Measurements from ENCODE around the gene FASTKD3. TPM values are rescaled to one million over a fixed set of nuclear protein-coding genes. Genes with fewer than 3 reads are reported as not detected.
"Not testable (repeated sequence)": the region's sequence is repeated elsewhere in the genome, so short reads cannot be mapped to it uniquely, and the experiment has no call there.

Gene FASTKD3, protein sequence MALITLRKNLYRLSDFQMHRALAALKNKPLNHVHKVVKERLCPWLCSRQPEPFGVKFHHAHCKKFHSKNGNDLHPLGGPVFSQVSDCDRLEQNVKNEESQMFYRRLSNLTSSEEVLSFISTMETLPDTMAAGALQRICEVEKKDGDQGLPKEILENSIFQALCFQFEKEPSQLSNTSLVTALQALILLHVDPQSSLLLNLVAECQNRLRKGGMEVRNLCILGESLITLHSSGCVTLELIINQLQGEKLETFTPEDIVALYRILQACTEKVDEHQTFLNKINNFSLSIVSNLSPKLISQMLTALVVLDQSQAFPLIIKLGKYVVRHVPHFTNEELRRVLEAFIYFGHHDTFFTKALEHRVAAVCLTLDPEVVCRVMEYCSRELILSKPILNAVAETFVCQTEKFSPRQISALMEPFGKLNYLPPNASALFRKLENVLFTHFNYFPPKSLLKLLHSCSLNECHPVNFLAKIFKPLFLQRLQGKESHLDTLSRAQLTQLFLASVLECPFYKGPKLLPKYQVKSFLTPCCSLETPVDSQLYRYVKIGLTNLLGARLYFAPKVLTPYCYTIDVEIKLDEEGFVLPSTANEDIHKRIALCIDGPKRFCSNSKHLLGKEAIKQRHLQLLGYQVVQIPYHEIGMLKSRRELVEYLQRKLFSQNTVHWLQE
- total RNA-seq: 10 to 100 TPM in 7 of 8 experiments, 1 to 10 TPM in 1; 9.4 to 20.4 (median 12.5) TPM

DNA sequence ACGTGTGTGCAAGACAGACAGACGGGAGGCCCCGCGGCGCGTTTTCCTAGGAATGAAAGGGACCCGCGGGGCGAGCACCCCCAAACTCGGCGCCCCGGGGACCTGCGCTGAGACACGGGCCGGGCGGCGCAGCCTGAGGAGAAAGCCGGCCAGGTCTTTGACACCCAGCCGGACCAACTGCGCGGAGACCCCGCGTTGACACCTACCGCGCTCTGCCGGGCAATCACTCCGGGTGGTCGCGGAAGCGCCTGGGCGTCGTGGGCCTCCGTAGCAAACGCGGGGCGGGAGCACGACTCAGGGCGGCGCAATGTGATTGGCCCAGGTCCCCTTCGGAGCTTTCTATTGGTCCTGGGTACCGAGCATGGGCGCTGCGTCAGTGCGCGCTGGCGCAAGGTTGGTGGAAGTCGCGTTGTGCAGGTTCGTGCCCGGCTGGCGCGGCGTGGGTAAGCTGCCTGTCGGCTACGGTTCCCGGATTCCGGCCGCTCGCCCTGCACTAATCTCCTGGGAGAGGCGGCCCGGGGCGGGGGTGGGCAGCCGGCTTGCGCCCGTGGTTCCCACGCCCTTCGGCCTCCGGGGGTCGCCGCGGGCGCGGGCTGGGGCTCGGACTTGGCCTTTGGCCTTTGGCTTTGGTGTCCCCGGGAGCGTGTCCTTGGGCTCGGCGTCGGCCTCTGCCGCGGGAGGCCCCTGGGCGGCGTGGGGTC is at the start of gene FASTKD3, which contains the start of gene MTRR:
Gene FASTKD3 (minus strand): TSS at position 259 of the 701 bp plus-strand sequence. CDS start 948 bp downstream, outside the sequence.
Gene MTRR (plus strand): TSS at position 376 of the 701 bp plus-strand sequence. CDS start 1,647 bp downstream, outside the sequence.
- peak; percentile 93 to 100 (median 99) for ATAC-seq (replicated peaks in 6 of 8)
- Histone ChIP-seq H3K4me1 (replicated peaks in 1 of 2) (peaks cover 11 to 19% of the 10 kb centered on the region in 2 donors), H3K27ac (peak within 1 kb of the TSS; percentile 55 to 71), H3K4me3 (peak within 1 kb of the TSS; percentile 84 to 100 (median 96))
- in situ Hi-C loops (cut with MboI; ENCODE audit: low pct_unique_long_range_greater_than_20kb in 2 of 9, low sequenced_read_pairs in 9 of 9, unreplicated experiment in 9 of 9): loop anchor here in 2 of 9 experiments (25.0 kb wide), 2 partner anchors 607 to 1082 kb away; no protein-coding TSS in a partner anchor
- 0 to 3% (median 0%) methylated on average over 1 to 23 of the region's 83 CpGs; no CpG with 5 or more reads in 4 of the 10 experiments for WGBS, 10 experiments

DNA sequence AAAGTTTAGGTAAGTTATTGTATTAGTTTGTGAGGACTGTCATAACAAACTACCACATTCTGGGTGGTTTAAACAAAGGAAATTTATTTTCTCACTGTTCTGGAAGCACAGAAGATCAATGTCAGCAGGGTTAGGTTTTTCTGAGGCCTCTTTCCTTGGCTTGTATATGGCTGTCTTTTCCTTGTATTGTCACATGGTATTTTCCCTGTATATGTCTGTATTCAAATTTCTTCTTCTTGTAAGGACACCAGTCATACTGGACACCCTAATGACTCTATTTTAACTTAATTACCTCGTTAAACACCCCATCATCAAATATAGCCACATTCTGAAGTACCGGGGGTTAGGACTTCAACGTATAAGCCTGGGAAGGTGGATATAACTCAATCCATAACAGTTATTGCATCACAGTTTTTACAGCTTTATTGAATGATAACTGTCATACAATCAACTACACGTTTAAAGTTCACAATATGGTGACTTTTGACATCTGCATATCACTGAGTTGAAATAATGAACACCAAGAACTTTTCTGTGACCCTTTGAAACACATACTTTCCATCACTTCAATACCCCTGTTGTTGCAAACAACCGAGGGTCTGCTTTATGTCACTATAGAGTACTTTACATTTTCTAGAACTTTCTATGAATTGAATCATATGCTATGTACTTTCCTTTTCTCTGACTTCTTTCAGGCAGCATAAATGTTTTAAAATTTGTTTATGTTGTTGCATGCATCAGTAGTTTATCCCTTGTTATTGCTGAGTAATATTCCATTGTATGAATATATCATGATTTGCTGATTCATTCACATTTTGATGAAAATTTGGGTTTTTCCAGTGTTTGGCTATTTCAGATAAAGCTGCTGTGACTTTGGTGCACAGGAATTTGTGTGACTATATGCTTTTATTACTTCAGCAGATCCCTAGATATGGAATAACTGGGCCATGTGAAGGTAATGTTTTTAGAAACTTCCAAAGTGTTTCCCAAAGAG is 48.6 kb upstream of the FASTKD3 start:
- WGBS, 10 experiments: 6 to 100% (median 66%) methylated on average over 1 to 5 of the region's 5 CpGs

DNA sequence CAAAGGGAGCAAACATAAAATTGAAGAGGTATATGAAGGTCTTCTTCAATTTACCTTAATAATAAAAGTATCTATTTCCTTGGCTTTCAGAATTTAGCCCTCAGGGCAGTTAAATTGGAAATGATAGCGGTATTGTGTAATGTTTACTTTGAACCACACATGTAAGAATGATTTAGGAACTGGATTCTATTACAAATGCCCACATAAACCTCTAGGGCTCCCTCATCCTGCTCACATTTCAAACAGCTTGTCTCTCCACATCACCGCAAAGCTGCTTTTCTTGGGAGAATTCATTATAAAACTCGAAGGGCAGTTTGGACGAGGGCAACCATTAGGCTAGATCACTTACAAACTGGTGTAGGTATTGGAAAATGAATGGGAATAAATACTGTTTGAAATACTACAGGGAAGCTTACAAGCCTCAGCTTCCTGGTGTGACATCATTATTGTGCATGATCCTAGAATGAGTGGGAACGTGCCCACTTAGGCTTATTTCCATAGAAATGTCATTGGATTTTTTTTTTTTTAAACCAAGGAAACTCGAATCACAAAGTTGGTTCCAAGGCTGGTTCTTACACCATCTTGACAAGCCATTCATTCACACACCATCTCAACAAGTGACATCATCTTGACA is 47.5 kb upstream of the FASTKD3 start:
- no peak overlapping the region for H3K27ac ChIP-seq
- no peak for ATAC-seq (replicated peaks in 6 of 8)
- WGBS, 10 experiments: 0 to 94% (median 73%) methylated on average over 2 to 6 of the region's 6 CpGs; no CpG with 5 or more reads in 1 of the 10 experiments
- no peaks in the 10 kb centered on the region for H3K4me1 ChIP-seq (replicated peaks in 1 of 2)
- no peak overlapping the region for H3K4me3 ChIP-seq
- in situ Hi-C loops (cut with MboI; ENCODE audit: low pct_unique_long_range_greater_than_20kb in 2 of 9, low sequenced_read_pairs in 9 of 9, unreplicated experiment in 9 of 9): loop anchor here in 2 of 9 experiments (25.0 kb wide), 2 partner anchors 1296 to 1621 kb away; partner anchors contain the start of gene SEMA5A (in 1 of the 2)

More for the DNA sequence above, 48.6 kb upstream of the FASTKD3 start:
- H3K4me1 ChIP-seq (replicated peaks in 1 of 2): no peaks in the 10 kb centered on the region
- ATAC-seq (replicated peaks in 6 of 8): no peak
- no peak overlapping the region for H3K4me3 ChIP-seq
- in situ Hi-C loops (cut with MboI; ENCODE audit: low pct_unique_long_range_greater_than_20kb in 2 of 9, low sequenced_read_pairs in 9 of 9, unreplicated experiment in 9 of 9): loop anchor here in 2 of 9 experiments (25.0 kb wide), 2 partner anchors 1295 to 1620 kb away; partner anchors contain the start of gene SEMA5A (in 1 of the 2)
- no peak overlapping the region for H3K27ac ChIP-seq

DNA sequence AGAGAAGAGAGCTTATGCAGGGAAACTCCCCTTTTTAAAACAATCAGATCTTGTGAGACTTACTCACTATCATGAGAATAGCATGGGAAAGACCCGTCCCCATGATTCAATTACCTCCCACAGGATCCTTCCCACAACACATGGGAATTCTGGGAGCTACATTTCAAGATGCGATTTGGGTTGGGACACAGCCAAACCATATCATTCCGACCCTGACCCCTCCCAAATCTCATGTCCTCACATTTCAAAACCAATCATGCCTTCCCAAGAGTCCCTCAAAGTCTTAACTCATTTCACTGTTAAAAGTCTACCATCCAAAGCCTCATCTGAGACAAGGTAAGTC is 42.6 kb upstream of the FASTKD3 start:
- in situ Hi-C loops (cut with MboI; ENCODE audit: low pct_unique_long_range_greater_than_20kb in 2 of 9, low sequenced_read_pairs in 9 of 9, unreplicated experiment in 9 of 9): loop anchor here in 2 of 9 experiments (25.0 kb wide), 2 partner anchors 1301 to 1626 kb away; partner anchors contain the start of gene SEMA5A (in 1 of the 2)
- WGBS, 10 experiments: 66 to 100% (median 90%) methylated on average over 1 to 3 of the region's 3 CpGs; no CpG with 5 or more reads in 3 of the 10 experiments

DNA sequence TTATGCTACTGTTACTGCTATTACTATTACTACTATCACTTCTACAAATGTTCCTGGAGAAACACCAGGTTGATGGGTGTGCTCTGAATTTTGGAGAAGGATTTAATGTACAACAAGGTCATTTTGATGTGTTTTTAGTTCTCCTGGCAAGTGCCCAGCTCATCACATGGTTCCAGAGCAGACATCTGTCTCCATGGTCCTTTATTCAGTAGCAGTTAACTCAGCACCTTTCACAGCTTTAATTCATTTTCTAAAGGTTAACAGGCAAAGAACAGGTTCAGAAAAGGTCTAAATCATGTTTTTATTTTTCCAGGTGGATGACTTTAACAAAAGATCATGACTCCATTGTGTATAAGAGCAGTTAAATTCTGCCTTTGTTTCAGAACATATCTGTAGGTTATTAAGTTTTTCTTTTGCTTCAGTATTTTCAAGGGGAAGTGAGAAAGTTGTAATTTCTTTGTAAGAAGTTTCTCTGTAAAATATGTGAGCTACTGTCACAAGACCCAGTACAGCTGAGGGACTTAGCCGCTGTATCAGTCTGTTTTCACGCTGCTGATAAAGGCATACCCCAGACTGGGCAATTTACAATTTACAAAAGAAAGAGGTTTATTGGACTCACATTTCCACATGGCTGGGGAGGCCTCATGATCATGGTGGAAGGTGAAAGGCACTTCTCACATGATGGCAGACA is 42.1 kb upstream of the FASTKD3 start:
- WGBS, 10 experiments: 17 to 100% (median 93%) methylated on average over 1 to 2 of the region's 2 CpGs; no CpG with 5 or more reads in 2 of the 10 experiments
- Histone ChIP-seq H3K27ac (no peak overlapping the region), H3K4me3 (no peak overlapping the region), H3K4me1 (replicated peaks in 1 of 2) (no peaks in the 10 kb centered on the region)
- in situ Hi-C loops (cut with MboI; ENCODE audit: low pct_unique_long_range_greater_than_20kb in 2 of 9, low sequenced_read_pairs in 9 of 9, unreplicated experiment in 9 of 9): loop anchor here in 2 of 9 experiments (25.0 kb wide), 2 partner anchors 1301 to 1626 kb away; partner anchors contain the start of gene SEMA5A (in 1 of the 2)
- no peak for ATAC-seq (replicated peaks in 6 of 8)

More for the DNA sequence above, 42.6 kb upstream of the FASTKD3 start:
- not testable (repeated sequence) for ATAC-seq (replicated peaks in 6 of 8); H3K4me3 ChIP-seq; H3K27ac ChIP-seq; H3K4me1 ChIP-seq (replicated peaks in 1 of 2)

DNA sequence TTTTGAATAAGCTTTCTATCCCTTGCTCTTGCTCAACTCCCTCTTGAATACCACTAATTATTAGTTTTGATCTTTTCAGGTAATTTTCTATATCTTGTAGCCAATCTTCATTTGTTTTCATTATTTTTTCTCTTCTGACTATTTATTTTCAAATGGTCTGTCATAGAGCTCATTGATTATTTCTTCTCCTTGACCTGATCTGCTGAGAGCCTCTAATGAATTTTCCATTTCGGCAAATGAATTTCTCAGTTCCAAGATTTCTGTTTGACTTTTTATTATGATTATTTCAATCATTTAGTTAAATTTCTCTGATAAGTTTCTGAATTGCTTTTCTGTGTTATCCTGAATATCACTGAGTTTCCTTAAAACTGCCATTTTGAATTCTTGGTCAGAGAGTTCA is 39.5 kb upstream of the FASTKD3 start:
- H3K4me3 ChIP-seq: no peak overlapping the region
- 91 to 100% (median 100%) methylated on average over 1 of the region's 1 CpG; no CpG with 5 or more reads in 1 of the 10 experiments for WGBS, 10 experiments
- ATAC-seq (replicated peaks in 6 of 8): no peak
- H3K27ac ChIP-seq: no peak overlapping the region
- in situ Hi-C loops (cut with MboI; ENCODE audit: low pct_unique_long_range_greater_than_20kb in 2 of 9, low sequenced_read_pairs in 9 of 9, unreplicated experiment in 9 of 9): loop anchor here in 2 of 9 experiments (25.0 kb wide), 2 partner anchors 1304 to 1629 kb away; partner anchors contain the start of gene SEMA5A (in 1 of the 2)
- H3K4me1 ChIP-seq (replicated peaks in 1 of 2): no peaks in the 10 kb centered on the region

DNA sequence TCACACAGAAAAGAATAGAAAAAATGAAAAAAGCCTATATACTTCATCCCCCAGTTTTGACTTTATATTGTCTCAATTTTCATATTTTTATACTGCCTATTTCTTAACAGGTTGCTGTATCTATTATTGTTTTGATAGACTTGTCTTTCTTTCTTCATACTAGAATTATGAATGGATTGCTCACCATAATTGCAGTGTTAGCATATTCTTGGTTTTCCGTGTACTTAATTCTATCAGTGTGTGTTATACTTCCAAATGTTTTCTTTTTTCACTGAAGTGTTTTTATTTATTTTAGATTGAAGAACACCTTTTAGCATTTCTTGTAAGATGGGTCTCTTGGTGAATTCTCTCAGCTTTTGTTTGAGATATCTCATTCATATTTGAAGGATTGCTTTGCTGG is 38.8 kb upstream of the FASTKD3 start:
- no peak overlapping the region for H3K27ac ChIP-seq
- no peak overlapping the region for H3K4me3 ChIP-seq
- no peaks in the 10 kb centered on the region for H3K4me1 ChIP-seq (replicated peaks in 1 of 2)
- WGBS, 10 experiments: 68 to 100% (median 100%) methylated on average over 1 of the region's 1 CpG; no CpG with 5 or more reads in 1 of the 10 experiments
- no peak for ATAC-seq (replicated peaks in 6 of 8)
- in situ Hi-C loops (cut with MboI; ENCODE audit: low pct_unique_long_range_greater_than_20kb in 2 of 9, low sequenced_read_pairs in 9 of 9, unreplicated experiment in 9 of 9): loop anchor here in 2 of 9 experiments (25.0 kb wide), 2 partner anchors 1305 to 1630 kb away; partner anchors contain the start of gene SEMA5A (in 1 of the 2)

DNA sequence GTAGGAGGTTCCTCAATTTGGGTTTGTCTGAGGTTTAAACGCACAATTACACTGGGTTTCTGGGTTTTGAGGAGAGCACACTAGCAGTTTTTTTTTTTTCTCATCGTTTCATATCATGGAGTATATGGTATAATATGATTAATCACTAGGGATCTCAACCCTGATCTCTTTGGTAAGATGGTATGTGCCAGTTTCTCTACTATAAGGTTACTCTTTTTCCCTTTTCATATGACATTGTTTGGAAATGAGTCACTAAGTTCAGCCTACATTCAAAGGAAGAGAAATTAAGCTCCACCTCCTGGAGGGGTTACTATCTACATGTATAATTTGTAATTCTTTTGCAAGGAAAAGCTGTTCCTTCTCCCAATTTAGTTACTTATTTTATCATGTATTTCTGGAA is 35.3 kb upstream of the FASTKD3 start:
- Histone ChIP-seq H3K4me3 (no peak overlapping the region), H3K27ac (no peak overlapping the region), H3K4me1 (replicated peaks in 1 of 2) (no peaks in the 10 kb centered on the region)
- in situ Hi-C loops (cut with MboI; ENCODE audit: low pct_unique_long_range_greater_than_20kb in 2 of 9, low sequenced_read_pairs in 9 of 9, unreplicated experiment in 9 of 9): loop anchor here in 2 of 9 experiments (25.0 kb wide), 2 partner anchors 1308 to 1633 kb away; partner anchors contain the start of gene SEMA5A (in 1 of the 2)
- peak in 2 of 8 experiments; percentile 40 to 67 for ATAC-seq (replicated peaks in 6 of 8)
- 83 to 100% (median 100%) methylated on average over 1 to 2 of the region's 2 CpGs; no CpG with 5 or more reads in 2 of the 10 experiments for WGBS, 10 experiments

DNA sequence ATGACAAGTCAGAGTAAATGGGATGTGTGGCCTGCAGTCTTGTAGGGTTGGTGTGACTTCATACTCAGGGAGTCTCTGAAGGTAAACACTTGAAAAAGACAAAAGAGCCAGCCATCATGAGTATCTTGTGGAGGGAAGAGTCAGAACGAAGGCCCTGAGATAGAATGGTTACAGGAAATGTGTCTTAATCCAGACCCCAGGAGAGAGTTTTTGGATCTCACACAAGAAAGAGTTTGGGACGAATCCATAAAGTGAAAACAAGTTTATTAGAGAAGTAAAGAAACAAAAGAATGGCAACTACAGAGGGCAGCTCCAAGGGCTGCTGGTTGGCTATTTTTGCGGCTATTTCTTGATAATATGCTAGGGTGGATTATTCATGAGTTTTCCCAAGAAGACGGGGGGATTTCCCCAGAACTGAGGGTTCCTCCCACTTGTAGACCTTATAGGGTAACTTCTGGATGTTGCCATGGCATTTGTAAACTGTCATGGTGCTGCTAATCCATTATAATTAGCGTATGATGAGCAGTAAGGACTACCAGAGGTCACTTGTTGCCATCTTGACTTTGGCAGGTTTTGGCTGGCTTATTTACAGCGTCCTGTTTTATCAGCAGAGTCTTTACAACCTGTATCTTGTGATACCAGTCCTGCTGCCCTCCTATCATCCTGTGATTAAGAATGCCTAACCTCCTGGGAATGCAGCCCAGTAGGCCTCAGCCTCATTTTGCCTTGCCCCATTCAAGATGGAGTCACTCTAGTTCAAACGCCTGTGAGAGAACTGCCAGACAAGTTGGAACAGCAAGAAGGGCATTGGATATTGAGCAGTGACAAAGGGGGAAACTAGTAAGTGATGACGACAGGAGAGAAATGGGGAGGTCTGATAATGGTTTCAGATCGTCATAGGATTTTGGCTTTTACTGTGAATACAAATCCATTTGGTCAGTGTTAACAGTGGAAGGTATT is 34.1 kb upstream of the FASTKD3 start:
- in situ Hi-C loops (cut with MboI; ENCODE audit: low pct_unique_long_range_greater_than_20kb in 2 of 9, low sequenced_read_pairs in 9 of 9, unreplicated experiment in 9 of 9): loop anchor here in 2 of 9 experiments (25.0 kb wide), 2 partner anchors 1309 to 1634 kb away; partner anchors contain the start of gene SEMA5A (in 1 of the 2)
- 83 to 100% (median 96%) methylated on average over 1 to 9 of the region's 9 CpGs for WGBS, 10 experiments
- Histone ChIP-seq H3K4me1 (replicated peaks in 1 of 2) (no peaks in the 10 kb centered on the region), H3K4me3 (no peak overlapping the region), H3K27ac (no peak overlapping the region)
- ATAC-seq (replicated peaks in 6 of 8): no peak
